ENCODE results near the gene DNAJC11.

DNA sequence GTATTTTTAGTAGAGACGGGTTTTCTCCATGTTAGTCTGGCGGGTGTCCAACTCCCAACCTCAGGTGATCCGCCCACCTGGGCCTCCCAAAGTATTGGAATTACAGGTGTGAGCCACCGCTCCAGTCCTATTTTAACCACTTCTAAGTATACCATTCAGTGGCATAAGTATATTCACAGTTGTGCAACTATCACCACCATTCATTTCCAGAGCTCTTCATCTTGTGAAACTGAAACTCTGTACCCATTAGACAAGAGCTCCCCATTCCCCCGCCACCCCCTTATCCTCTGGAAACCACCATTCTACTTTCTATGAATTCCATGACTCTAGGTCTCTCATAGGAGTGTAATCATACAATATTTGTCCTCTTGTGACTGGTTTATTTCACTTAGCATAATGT is 43.5 kb upstream of the DNAJC11 start:
- no peak for TF ChIP-seq POLR2A (IDR thresholded peaks at IDR 0.05)
- TF ChIP-seq, protein P1, sequence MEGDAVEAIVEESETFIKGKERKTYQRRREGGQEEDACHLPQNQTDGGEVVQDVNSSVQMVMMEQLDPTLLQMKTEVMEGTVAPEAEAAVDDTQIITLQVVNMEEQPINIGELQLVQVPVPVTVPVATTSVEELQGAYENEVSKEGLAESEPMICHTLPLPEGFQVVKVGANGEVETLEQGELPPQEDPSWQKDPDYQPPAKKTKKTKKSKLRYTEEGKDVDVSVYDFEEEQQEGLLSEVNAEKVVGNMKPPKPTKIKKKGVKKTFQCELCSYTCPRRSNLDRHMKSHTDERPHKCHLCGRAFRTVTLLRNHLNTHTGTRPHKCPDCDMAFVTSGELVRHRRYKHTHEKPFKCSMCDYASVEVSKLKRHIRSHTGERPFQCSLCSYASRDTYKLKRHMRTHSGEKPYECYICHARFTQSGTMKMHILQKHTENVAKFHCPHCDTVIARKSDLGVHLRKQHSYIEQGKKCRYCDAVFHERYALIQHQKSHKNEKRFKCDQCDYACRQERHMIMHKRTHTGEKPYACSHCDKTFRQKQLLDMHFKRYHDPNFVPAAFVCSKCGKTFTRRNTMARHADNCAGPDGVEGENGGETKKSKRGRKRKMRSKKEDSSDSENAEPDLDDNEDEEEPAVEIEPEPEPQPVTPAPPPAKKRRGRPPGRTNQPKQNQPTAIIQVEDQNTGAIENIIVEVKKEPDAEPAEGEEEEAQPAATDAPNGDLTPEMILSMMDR (IDR thresholded peaks at IDR 0.05): no peak
